Natural killer cell (primary cell): ENCODE measurements around the gene LMNTD2. TPM values are rescaled to one million over a fixed set of nuclear protein-coding genes. Genes with fewer than 3 reads are reported as not detected.
A peak's percentile ranks its signal among the peaks of the same experiment; 100 is the strongest.

Experiments
- ATAC-seq, 3 donors: fragments of 150-1000 bp in 2 of 3; fragments of 200-7000 bp in 1 of 3; cut with Tn5 transposase; 1 replicate in 1 of 3; 2 replicates in 2 of 3; pipeline ENCODE4 v1.10.0; 2021; ENCODE audit warnings: mild to moderate bottlenecking in 2 of 3, moderate library complexity in 2 of 3
- DNase-seq, 2 donors: peaks; one replicate each; pipeline versions ENCODE4 v3.0.0 to v3.0.0-alpha.2; 2013 to 2021; ENCODE audit warnings: mixed read lengths in 1 of 2
- H3K27ac ChIP-seq: one replicate; pipeline ENCODE4 v1.5.1; 2013; ENCODE audit warnings: mild to moderate bottlenecking, low read length
- H3K27me3 ChIP-seq: one replicate; pipeline ENCODE4 v1.6.1; 2013; ENCODE audit warnings: low read length; ENCODE audit not compliant: control insufficient read depth, insufficient read depth
- H3K36me3 ChIP-seq: one replicate; pipeline ENCODE4 v1.6.1; 2013; ENCODE audit warnings: low read length; ENCODE audit not compliant: control insufficient read depth, insufficient read depth
- H3K4me1 ChIP-seq: one replicate; pipeline ENCODE4 v1.6.1; 2013; ENCODE audit warnings: low read length; ENCODE audit not compliant: control insufficient read depth, insufficient read depth
- H3K4me3 ChIP-seq: one replicate; pipeline ENCODE4 v1.5.1; 2013; ENCODE audit warnings: low read length
- H3K9me3 ChIP-seq: one replicate; pipeline ENCODE4 v1.6.1; 2013; ENCODE audit warnings: low read length; ENCODE audit not compliant: control insufficient read depth, insufficient read depth
- H3K27ac Mint-ChIP-seq, 2 donors: one replicate each; pipeline ENCODE4 v1.8.0; 2022; ENCODE audit warnings: mild to moderate bottlenecking in 2 of 2, mixed read lengths in 2 of 2, moderate library complexity in 1 of 2
- H3K27me3 Mint-ChIP-seq, 2 donors: one replicate each; pipeline ENCODE4 v1.8.0; 2022; ENCODE audit warnings: low read depth in 2 of 2, mixed read lengths in 2 of 2
- H3K36me3 Mint-ChIP-seq: one replicate; pipeline ENCODE4 v1.8.0; 2022; ENCODE audit warnings: mixed read lengths
- H3K4me1 Mint-ChIP-seq, 2 donors: one replicate each; pipeline ENCODE4 v1.8.0; 2022; ENCODE audit warnings: mixed read lengths in 2 of 2
- H3K4me3 Mint-ChIP-seq: one replicate; pipeline ENCODE4 v1.8.0; 2022; ENCODE audit warnings: mild to moderate bottlenecking, moderate library complexity, mixed read lengths
- H3K9me3 Mint-ChIP-seq, 2 donors: one replicate each; pipeline ENCODE4 v1.8.0; 2022; ENCODE audit warnings: mixed read lengths in 2 of 2
- CTCF ChIP-seq: fragments of 200-600 bp; IDR thresholded peaks from one replicate; pipeline ENCODE4 v1.8.0; 2022; ENCODE audit warnings: antibody characterized with exemption
- WGBS: methylation state at CpG from one replicate; pipeline ENCODE4 v1.1.7; 2013; ENCODE audit warnings: missing lambda C conversion rate; ENCODE audit not compliant: insufficient coverage; 5-methylcytosine and 5-hydroxymethylcytosine counted together
- intact Hi-C: fragments of 100-400 bp; cut with micrococcal nuclease; formaldehyde crosslinking; loops from one replicate; pipeline ENCODE4 v1.14.2; 2022
- total RNA-seq, 4 donors: library from RNA; stranded (reverse); fragments of 120-200 nt in 1 of 4; gene quantifications; one replicate each; pipeline versions ENCODE4 v1.2.3 to v1.2.4, GENCODE V29; 2013 to 2022

LMNTD2 gene
- total RNA-seq, 3 donors from 2014 or later (not counting 1 experiment from before 2014, with no cell fraction given): 3.5 to 5.2 (median 5.0) TPM

- H3K9me3 ChIP-seq: no peaks in the 10 kb centered on the region
- ATAC-seq: no peak
- no peak for DNase-seq
- WGBS: 96% methylated on average over 29 of the region's 29 CpGs
- H3K4me3 ChIP-seq: no peak overlapping the region
- no peaks in the 10 kb centered on the region for H3K27me3 ChIP-seq
- no peaks in the 10 kb centered on the region for H3K36me3 Mint-ChIP-seq
- no peaks in the 10 kb centered on the region for H3K36me3 ChIP-seq
- H3K27me3 Mint-ChIP-seq: no peaks in the 10 kb centered on the region
- H3K9me3 Mint-ChIP-seq: no peaks in the 10 kb centered on the region
- no peak for TF ChIP-seq CTCF
- peak overlapping the region; percentile 93 for H3K4me3 Mint-ChIP-seq
- intact Hi-C loops: no loop called here
- H3K4me1 Mint-ChIP-seq: peaks cover 5 to 18% of the 10 kb centered on the region in 2 donors
- no peak overlapping the region for H3K27ac Mint-ChIP-seq
- no peak overlapping the region for H3K27ac ChIP-seq
- peaks cover 19% of the 10 kb centered on the region for H3K4me1 ChIP-seq
Measured at GRCh38 chr11:562046-562645, 1.6 kb upstream of the LMNTD2 start.

- DNase-seq (peak in 1 of 2 donors; percentile 60), ATAC-seq (peak; percentile 31 to 47 (median 34))
- Histone ChIP-seq H3K27me3 (no peaks in the 10 kb centered on the region), H3K9me3 (no peaks in the 10 kb centered on the region), H3K36me3 (no peaks in the 10 kb centered on the region), H3K4me1 (peaks cover 20% of the 10 kb centered on the region), H3K4me3 (peak overlapping the region; percentile 30), H3K27ac (no peak overlapping the region)
- Mint-ChIP-seq H3K36me3 (no peaks in the 10 kb centered on the region), H3K27me3 (peaks cover 0 to 1% of the 10 kb centered on the region in 2 donors), H3K9me3 (no peaks in the 10 kb centered on the region), H3K4me3 (peak overlapping the region; percentile 93), H3K4me1 (peaks cover 5 to 18% of the 10 kb centered on the region in 2 donors), H3K27ac (peak overlapping the region; percentile 75 to 78)
- 7% methylated on average over 67 of the region's 67 CpGs for WGBS
- intact Hi-C loops: no loop called here
- no peak for TF ChIP-seq CTCF
Measured at GRCh38 chr11:561148-562003, 838 bp upstream of the LMNTD2 start.

- H3K4me1 ChIP-seq: peaks cover 32% of the 10 kb centered on the region
- Mint-ChIP-seq H3K4me3 (peak overlapping the region; percentile 67), H3K4me1 (peaks cover 5 to 18% of the 10 kb centered on the region in 2 donors), H3K27me3 (peaks cover 0 to 2% of the 10 kb centered on the region in 2 donors), H3K36me3 (no peaks in the 10 kb centered on the region), H3K9me3 (no peaks in the 10 kb centered on the region), H3K27ac (peak overlapping the region; percentile 56 to 75)
- ATAC-seq (no peak), DNase-seq (peak in 1 of 2 donors; percentile 47)
- TF ChIP-seq CTCF: no peak
- peak overlapping the region; percentile 61 for H3K4me3 ChIP-seq
- intact Hi-C loops: loop anchor here (1.0 kb wide), 1 partner anchor 8 kb away; no protein-coding TSS in a partner anchor
- no peaks in the 10 kb centered on the region for H3K36me3 ChIP-seq
- H3K27ac ChIP-seq: peak overlapping the region; percentile 87
- no peaks in the 10 kb centered on the region for H3K9me3 ChIP-seq
- 83% methylated on average over 18 of the region's 18 CpGs for WGBS
- no peaks in the 10 kb centered on the region for H3K27me3 ChIP-seq
Measured at GRCh38 chr11:559712-560304, 730 bp downstream of the LMNTD2 start.
